NCI-H1048 (cell line): ENCODE results near the gene ZNF558.
A peak's percentile ranks its signal among the peaks of the same experiment; 100 is the strongest.

Experiments
- DNase-seq: peaks from one replicate; lab custom pipeline; 2025; lab: John Stamatoyannopoulos, UW

The ZNF558 gene

GRCh38 chr19:8832132-8833021 is at the start of gene ZNF558, which contains the start of gene MBD3L1:
ZNF558 (minus strand) TSS chr19:8832304; CDS start chr19:8822659, 9,645 bp downstream.
MBD3L1 (plus strand) TSS chr19:8832377; CDS start chr19:8842679, 10,302 bp downstream.
- DNase-seq, result peak; percentile 93

- DNase-seq, result no peak
Measured at GRCh38 chr19:8881512-8881911, 49.4 kb upstream of the ZNF558 start.

GRCh38 chr19:8880868-8881488 is 48.9 kb upstream of the ZNF558 start:
- DNase-seq, result no peak

- DNase-seq, result peak; percentile 7
Measured at GRCh38 chr19:8877854-8878705, 46.0 kb upstream of the ZNF558 start.

GRCh38 chr19:8866344-8866743 is 34.2 kb upstream of the ZNF558 start:
- no peak for DNase-seq

- no peak for DNase-seq
Measured at GRCh38 chr19:8858260-8858659, 26.2 kb upstream of the ZNF558 start.

- DNase-seq, result no peak
Measured at GRCh38 chr19:8850488-8850887, 18.4 kb upstream of the ZNF558 start.

GRCh38 chr19:8849232-8849631 is 17.1 kb upstream of the ZNF558 start:
- no peak for DNase-seq

- DNase-seq, result no peak
Measured at GRCh38 chr19:8846819-8847218, 14.7 kb upstream of the ZNF558 start.

- DNase-seq, result no peak
Measured at GRCh38 chr19:8840708-8841107, 8.6 kb upstream of the ZNF558 start.

- no peak for DNase-seq
Measured at GRCh38 chr19:8835877-8836276, 3.8 kb upstream of the ZNF558 start.

GRCh38 chr19:8835446-8835845 is 3.3 kb upstream of the ZNF558 start:
- DNase-seq, result no peak

- no peak for DNase-seq
Measured at GRCh38 chr19:8831832-8832131, 322 bp downstream of the ZNF558 start.

GRCh38 chr19:8831373-8831772 is 731 bp downstream of the ZNF558 start:
- DNase-seq, result no peak

GRCh38 chr19:8827277-8827676 is 4.8 kb downstream of the ZNF558 start:
- DNase-seq, result no peak

- DNase-seq, result no peak
Measured at GRCh38 chr19:8826371-8826770, 5.7 kb downstream of the ZNF558 start.

GRCh38 chr19:8821748-8822241 is 10.3 kb downstream of the ZNF558 start:
- DNase-seq, result no peak

- no peak for DNase-seq
Measured at GRCh38 chr19:8820234-8820633, 11.9 kb downstream of the ZNF558 start.

GRCh38 chr19:8815780-8816179 is 16.3 kb downstream of the ZNF558 start:
- DNase-seq, result no peak

GRCh38 chr19:8814176-8814575 is 17.9 kb downstream of the ZNF558 start:
- no peak for DNase-seq

- no peak for DNase-seq
Measured at GRCh38 chr19:8811315-8812172, 20.6 kb downstream of the ZNF558 start.
